ENCODE measurements around the gene EFCAB10.

EFCAB10 gene

DNA sequence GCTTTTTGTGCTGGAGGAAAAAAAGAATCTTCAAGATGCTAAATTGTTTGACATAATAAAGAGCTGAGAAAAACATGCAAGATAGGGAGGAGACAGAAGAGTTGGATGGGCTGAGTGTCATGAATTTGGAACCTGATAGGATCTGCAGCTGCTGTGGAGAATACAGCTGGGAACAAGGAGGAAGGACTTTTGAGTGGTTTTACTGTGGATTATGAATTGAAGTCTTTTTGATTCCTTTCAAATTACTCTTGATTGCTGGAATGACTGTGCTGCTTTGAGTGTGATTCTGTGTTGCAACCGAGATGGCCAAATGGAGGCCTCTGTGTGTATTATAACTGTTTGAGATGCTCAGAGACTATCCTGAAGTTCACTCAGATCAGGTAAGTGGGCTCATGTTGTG lies 4.0 kb downstream of the EFCAB10 start:
- no peak overlapping the region for H3K4me3 ChIP-seq (ENCODE audit: low read depth, low read length)
- in situ Hi-C loops (cut with HindIII; ENCODE audit: low sequenced_read_pairs), result no loop called here
- no peak for DNase-seq (ENCODE audit: low read depth)
- TF ChIP-seq, protein P1, sequence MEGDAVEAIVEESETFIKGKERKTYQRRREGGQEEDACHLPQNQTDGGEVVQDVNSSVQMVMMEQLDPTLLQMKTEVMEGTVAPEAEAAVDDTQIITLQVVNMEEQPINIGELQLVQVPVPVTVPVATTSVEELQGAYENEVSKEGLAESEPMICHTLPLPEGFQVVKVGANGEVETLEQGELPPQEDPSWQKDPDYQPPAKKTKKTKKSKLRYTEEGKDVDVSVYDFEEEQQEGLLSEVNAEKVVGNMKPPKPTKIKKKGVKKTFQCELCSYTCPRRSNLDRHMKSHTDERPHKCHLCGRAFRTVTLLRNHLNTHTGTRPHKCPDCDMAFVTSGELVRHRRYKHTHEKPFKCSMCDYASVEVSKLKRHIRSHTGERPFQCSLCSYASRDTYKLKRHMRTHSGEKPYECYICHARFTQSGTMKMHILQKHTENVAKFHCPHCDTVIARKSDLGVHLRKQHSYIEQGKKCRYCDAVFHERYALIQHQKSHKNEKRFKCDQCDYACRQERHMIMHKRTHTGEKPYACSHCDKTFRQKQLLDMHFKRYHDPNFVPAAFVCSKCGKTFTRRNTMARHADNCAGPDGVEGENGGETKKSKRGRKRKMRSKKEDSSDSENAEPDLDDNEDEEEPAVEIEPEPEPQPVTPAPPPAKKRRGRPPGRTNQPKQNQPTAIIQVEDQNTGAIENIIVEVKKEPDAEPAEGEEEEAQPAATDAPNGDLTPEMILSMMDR (IDR thresholded peaks at IDR 0.05; ENCODE audit: low read depth, low read length, missing control alignments), result no peak

DNA sequence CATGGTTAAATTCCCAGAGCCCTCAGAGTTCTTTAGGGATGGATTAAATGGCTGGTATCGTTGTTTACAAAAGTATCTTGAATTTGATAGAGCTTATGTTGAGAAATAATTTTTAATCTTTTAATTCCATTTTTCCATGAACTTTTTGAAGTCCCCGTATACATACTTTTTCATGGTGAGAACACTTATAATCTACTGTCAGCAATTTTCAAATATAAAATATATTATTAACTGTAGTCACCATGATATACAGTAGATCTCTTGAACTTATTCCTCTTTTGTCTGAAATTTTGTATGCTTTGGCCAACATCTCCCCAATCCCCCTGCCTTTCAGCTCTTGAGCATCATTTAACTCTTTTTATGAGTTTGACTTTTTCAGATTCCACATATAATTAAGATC lies 9.4 kb downstream of the EFCAB10 start:
- H3K4me3 ChIP-seq (ENCODE audit: low read depth, low read length), result no peak overlapping the region
- TF ChIP-seq, protein P1 (IDR thresholded peaks at IDR 0.05; ENCODE audit: low read depth, low read length, missing control alignments), result no peak
- in situ Hi-C loops (cut with HindIII; ENCODE audit: low sequenced_read_pairs), result no loop called here
- DNase-seq (ENCODE audit: low read depth), result no peak

DNA sequence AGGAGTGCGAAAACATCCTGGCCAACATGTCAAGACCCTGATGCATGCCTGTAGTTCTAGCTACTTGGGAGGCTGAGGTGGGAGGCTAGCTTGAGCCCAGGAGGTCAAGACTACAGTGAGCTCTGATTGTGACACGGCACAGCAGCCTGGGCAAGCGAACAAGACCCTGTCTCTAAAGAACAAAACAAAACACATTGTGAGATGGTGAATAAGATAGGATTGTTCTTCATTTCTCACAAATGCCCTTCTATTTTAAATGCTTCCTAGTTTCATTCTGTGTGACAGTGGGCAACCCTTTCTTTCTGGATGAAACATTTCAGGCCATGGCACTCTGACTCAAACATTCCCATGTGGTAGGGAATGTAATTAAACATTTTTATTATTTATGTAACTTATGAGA lies 13.5 kb downstream of the EFCAB10 start:
- H3K4me3 ChIP-seq (ENCODE audit: low read depth, low read length), result no peak overlapping the region
- TF ChIP-seq, protein P1 (IDR thresholded peaks at IDR 0.05; ENCODE audit: low read depth, low read length, missing control alignments), result no peak
- in situ Hi-C loops (cut with HindIII; ENCODE audit: low sequenced_read_pairs), result no loop called here
- DNase-seq (ENCODE audit: low read depth), result no peak

DNA sequence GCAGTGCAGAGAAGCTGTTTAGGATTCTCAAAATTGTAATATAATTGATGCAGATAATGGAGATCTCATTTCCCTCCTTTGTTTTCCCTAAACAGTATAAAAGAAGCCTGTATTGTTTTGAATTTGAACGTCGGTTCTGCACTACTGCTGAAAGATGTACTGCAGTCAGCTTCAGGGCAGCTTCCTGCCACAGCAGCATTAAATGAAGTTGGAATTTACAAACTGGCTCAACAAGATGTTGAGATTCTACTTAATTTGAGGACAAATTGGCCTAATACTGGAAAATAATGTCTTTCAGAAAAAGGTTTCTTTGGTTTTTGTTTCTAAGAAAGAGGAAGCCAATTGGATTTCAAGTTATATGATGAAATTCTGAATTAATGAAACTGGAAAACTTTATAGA lies 14.3 kb downstream of the EFCAB10 start:
- no peak overlapping the region for H3K4me3 ChIP-seq (ENCODE audit: low read depth, low read length)
- no peak for DNase-seq (ENCODE audit: low read depth)
- in situ Hi-C loops (cut with HindIII; ENCODE audit: low sequenced_read_pairs), result no loop called here
- TF ChIP-seq, protein P1 (IDR thresholded peaks at IDR 0.05; ENCODE audit: low read depth, low read length, missing control alignments), result no peak

DNA sequence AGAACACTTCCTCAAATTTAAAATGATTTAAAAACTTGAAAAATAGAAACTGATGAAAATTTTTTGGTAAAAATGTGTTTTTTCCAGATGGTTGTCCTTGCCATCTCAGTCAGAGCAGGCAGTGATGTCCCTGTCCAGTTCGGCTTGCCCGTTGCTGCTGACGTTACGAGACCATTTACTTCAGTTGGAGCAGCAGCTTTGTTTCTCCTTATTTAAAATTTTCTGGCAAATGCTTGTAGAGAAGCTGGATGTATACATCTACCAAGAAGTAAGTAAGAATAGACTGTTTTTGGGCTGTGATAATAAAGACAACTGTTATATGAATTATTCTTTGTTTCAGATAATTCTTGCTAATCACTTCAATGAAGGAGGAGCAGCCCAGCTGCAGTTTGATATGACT lies 16.1 kb downstream of the EFCAB10 start:
- DNase-seq (ENCODE audit: low read depth), result no peak
- TF ChIP-seq, protein P1 (IDR thresholded peaks at IDR 0.05; ENCODE audit: low read depth, low read length, missing control alignments), result no peak
- no peak overlapping the region for H3K4me3 ChIP-seq (ENCODE audit: low read depth, low read length)
- in situ Hi-C loops (cut with HindIII; ENCODE audit: low sequenced_read_pairs), result no loop called here

DNA sequence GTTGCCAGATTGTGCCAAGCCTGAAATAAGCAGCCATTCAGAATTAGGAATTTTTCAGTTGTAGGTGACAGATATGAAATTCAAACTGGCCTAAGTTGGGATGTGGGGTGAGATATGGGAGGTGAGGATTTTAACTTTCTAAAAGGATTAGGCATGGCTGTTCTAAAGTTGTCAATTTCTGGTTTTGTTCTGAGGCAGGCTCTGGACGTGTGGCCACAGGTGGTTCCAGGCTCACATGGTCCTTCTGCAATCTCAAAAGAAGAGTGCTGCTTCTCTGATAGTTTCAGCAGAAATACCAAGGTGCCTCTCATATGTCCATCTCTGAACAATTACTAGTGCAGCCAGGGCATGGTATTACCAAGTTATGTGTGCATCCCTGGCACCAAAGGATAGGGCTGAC lies 21.4 kb downstream of the EFCAB10 start:
- H3K4me3 ChIP-seq (ENCODE audit: low read depth, low read length), result no peak overlapping the region
- TF ChIP-seq, protein P1 (IDR thresholded peaks at IDR 0.05; ENCODE audit: low read depth, low read length, missing control alignments), result no peak
- DNase-seq (ENCODE audit: low read depth), result no peak
- in situ Hi-C loops (cut with HindIII; ENCODE audit: low sequenced_read_pairs), result no loop called here

DNA sequence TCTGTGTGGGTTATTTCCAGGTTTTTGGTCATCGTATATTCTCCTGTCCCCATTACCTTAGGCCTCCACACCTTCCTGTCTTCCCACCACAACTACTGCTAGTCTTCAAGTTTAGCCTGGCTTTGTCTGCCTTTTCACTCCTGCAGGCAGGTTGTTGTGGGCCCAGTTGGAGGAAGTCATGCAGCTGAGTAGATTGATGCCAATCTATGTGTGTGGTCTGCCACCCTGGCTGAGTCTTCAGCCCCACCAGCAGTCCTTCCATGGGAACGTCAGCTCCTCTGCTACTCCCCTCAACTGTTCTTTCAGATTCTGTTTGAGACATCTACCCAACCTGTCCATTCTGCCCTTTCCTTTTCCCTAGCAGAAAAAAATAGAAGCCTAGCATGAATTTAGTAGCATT lies 43.0 kb downstream of the EFCAB10 start:
- TF ChIP-seq, protein P1 (IDR thresholded peaks at IDR 0.05; ENCODE audit: low read depth, low read length, missing control alignments), result no peak
- no peak for DNase-seq (ENCODE audit: low read depth)
- H3K4me3 ChIP-seq (ENCODE audit: low read depth, low read length), result no peak overlapping the region
- in situ Hi-C loops (cut with HindIII; ENCODE audit: low sequenced_read_pairs), result no loop called here

Measured in astrocyte of the cerebellum (primary cell).